WTC11 (cell line): ENCODE results near the gene RPS15. TPM values are rescaled to one million over a fixed set of nuclear protein-coding genes. Genes with fewer than 3 reads are reported as not detected.
A peak's percentile ranks its signal among the peaks of the same experiment; 100 is the strongest.

Experiments used
- ATAC-seq: fragments of 200-7000 bp; cut with Tn5 transposase; 2 replicates; pipeline ENCODE4 v1.10.0; 2021; ENCODE audit warnings: mild to moderate bottlenecking, moderate library complexity
- CTCF ChIA-PET: fragments of 300-600 bp; sonication (Branson Sonifier 250); formaldehyde crosslinking; loops from one replicate; lab custom pipeline; 2021; ENCODE audit warnings: antibody characterized with exemption; lab: Charles Lee
- POLR2A ChIA-PET: fragments of 350-600 bp; sonication (Branson Sonifier 250); formaldehyde crosslinking; loops from one replicate; lab custom pipeline; 2021; ENCODE audit warnings: antibody characterized with exemption; lab: Charles Lee
- DNase-seq: peaks from one replicate; pipeline ENCODE4 v3.0.0; 2021; ENCODE audit warnings: low spot score
- H3K27ac Mint-ChIP-seq: 2 replicates; pipeline ENCODE4 v1.8.0; 2021; ENCODE audit warnings: mixed read lengths
- H3K27me3 Mint-ChIP-seq: 2 replicates; pipeline ENCODE4 v1.8.0; 2021; ENCODE audit warnings: low read depth, mild to moderate bottlenecking, moderate library complexity, mixed read lengths
- H3K36me3 Mint-ChIP-seq: 2 replicates; pipeline ENCODE4 v1.8.0; 2021; ENCODE audit warnings: mixed read lengths
- H3K4me1 Mint-ChIP-seq: 2 replicates; pipeline ENCODE4 v1.8.0; 2022; ENCODE audit warnings: mixed read lengths
- H3K4me3 Mint-ChIP-seq: 2 replicates; pipeline ENCODE4 v1.8.0; 2021; ENCODE audit warnings: mild to moderate bottlenecking, moderate library complexity, mixed read lengths
- H3K9me3 Mint-ChIP-seq: 2 replicates; pipeline ENCODE4 v1.8.0; 2021; ENCODE audit warnings: mixed read lengths
- CREB1 ChIP-seq: sonication (generic); formaldehyde crosslinking; IDR thresholded peaks from 2 replicates; pipeline ENCODE4 v1.8.0; 2023; ENCODE audit warnings: mild to moderate bottlenecking, missing genetic modification reagents
- FOXP1 ChIP-seq: sonication (generic); formaldehyde crosslinking; IDR thresholded peaks from 2 replicates; pipeline ENCODE4 v1.8.0; 2022; ENCODE audit warnings: missing genetic modification reagents, mild to moderate bottlenecking, moderate library complexity, borderline replicate concordance
- NFYB ChIP-seq: sonication (generic); formaldehyde crosslinking; conservative IDR thresholded peaks from 2 replicates; pipeline ENCODE4 v1.8.0; 2022; ENCODE audit warnings: low read depth, missing genetic modification reagents
- NR2C2 ChIP-seq: sonication (generic); formaldehyde crosslinking; IDR thresholded peaks from 2 replicates; pipeline ENCODE4 v1.8.0; 2022; ENCODE audit warnings: mild to moderate bottlenecking, missing genetic modification reagents
- PRRX2 ChIP-seq: fragments of 250-450 bp; sonication (Bioruptor Pico); IDR thresholded peaks from 2 replicates; pipeline ENCODE4 v1.8.0; 2021; ENCODE audit warnings: mild to moderate bottlenecking
- SMAD3 ChIP-seq: sonication (generic); formaldehyde crosslinking; IDR thresholded peaks from 2 replicates; pipeline ENCODE4 v1.8.0; 2022; ENCODE audit warnings: missing genetic modification reagents, mild to moderate bottlenecking, borderline replicate concordance
- SMAD4 ChIP-seq: sonication (generic); formaldehyde crosslinking; IDR thresholded peaks from 2 replicates; pipeline ENCODE4 v1.8.0; 2022; ENCODE audit warnings: mild to moderate bottlenecking, missing genetic modification reagents
- ZMAT4 ChIP-seq: fragments of 250-450 bp; sonication (Bioruptor Pico); IDR thresholded peaks from 2 replicates; pipeline ENCODE4 v1.9.0; 2021; ENCODE audit warnings: mild to moderate bottlenecking
- ZNF121 ChIP-seq: sonication (generic); formaldehyde crosslinking; IDR thresholded peaks from 2 replicates; pipeline ENCODE4 v1.8.0; 2023; ENCODE audit warnings: missing genetic modification reagents
- ZNF138 ChIP-seq: sonication (generic); formaldehyde crosslinking; conservative IDR thresholded peaks from 2 replicates; pipeline ENCODE4 v1.8.1; 2022; ENCODE audit warnings: mild to moderate bottlenecking, moderate library complexity, missing genetic modification reagents
- ZNF281 ChIP-seq: sonication (generic); formaldehyde crosslinking; IDR thresholded peaks from 2 replicates; pipeline ENCODE4 v1.8.0; 2023; ENCODE audit warnings: mild to moderate bottlenecking, missing genetic modification reagents
- ZNF317 ChIP-seq: sonication (generic); formaldehyde crosslinking; IDR thresholded peaks from 2 replicates; pipeline ENCODE4 v1.8.1; 2023; ENCODE audit warnings: low read depth, mild to moderate bottlenecking, moderate library complexity, missing genetic modification reagents, borderline replicate concordance
- total RNA-seq: library from RNA; stranded (reverse); gene quantifications from 3 replicates; pipeline ENCODE4 v1.2.3, GENCODE V29; 2021
- TF ChIP-seq, protein P1 (sequence below): sonication (generic); formaldehyde crosslinking; IDR thresholded peaks from 2 replicates; pipeline ENCODE4 v1.8.1; 2023; ENCODE audit warnings: mild to moderate bottlenecking, moderate library complexity, missing genetic modification reagents
- TF ChIP-seq, protein P2 (sequence below): sonication (generic); formaldehyde crosslinking; IDR thresholded peaks from 2 replicates; pipeline ENCODE4 v1.8.1; 2023; ENCODE audit warnings: mild to moderate bottlenecking, missing genetic modification reagents
- TF ChIP-seq, protein P3 (sequence below): sonication (generic); formaldehyde crosslinking; IDR thresholded peaks from 2 replicates; pipeline ENCODE4 v1.8.0; 2022; ENCODE audit warnings: mild to moderate bottlenecking, missing genetic modification reagents
- TF ChIP-seq, protein P4 (sequence below): sonication (generic); formaldehyde crosslinking; IDR thresholded peaks from 2 replicates; pipeline ENCODE4 v1.8.0; 2023; ENCODE audit warnings: missing genetic modification reagents, mild to moderate bottlenecking, borderline replicate concordance

The RPS15 gene
- total RNA-seq, 1 experiment from 2014 or later = 1,932 TPM

DNA sequence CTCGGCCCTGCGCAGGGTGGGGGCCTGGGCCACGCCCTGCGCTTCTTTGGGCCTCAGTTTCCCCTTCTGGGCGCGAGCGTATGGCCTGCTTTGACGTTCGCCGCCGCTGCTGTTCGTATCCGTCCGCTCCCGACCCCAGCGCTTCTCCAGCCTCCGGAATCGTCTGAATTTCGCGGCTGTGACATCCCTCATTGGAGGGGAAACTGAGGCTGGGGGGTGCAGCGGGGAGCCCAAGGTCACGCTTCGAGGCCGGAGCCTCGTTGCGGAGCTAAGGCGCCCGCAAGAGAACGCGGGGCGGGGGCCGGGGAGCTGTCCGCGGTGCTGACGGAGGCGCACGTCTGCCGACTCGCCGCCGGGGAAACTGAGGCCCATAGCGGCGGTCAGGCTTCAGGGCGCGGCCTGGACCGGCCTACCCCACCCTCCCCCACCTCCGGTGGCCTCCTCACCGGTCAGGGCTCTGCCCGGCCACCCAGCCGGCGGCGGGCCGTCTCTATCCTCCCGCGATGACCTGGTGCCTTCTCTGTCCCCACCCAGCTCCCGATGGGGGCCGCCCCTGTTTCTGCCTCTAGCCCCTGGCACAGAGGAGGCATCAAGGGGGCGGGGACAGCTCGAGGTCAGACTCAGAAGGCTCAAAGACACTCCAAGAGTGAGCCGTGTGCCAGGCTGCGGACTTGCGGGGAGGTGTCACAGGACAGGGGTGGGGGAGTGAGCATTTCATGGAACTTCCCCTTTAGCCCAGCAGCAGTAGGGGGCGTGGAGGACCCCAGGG lies 8.7 kb downstream of the RPS15 start (continued):
- TF ChIP-seq, protein P1, sequence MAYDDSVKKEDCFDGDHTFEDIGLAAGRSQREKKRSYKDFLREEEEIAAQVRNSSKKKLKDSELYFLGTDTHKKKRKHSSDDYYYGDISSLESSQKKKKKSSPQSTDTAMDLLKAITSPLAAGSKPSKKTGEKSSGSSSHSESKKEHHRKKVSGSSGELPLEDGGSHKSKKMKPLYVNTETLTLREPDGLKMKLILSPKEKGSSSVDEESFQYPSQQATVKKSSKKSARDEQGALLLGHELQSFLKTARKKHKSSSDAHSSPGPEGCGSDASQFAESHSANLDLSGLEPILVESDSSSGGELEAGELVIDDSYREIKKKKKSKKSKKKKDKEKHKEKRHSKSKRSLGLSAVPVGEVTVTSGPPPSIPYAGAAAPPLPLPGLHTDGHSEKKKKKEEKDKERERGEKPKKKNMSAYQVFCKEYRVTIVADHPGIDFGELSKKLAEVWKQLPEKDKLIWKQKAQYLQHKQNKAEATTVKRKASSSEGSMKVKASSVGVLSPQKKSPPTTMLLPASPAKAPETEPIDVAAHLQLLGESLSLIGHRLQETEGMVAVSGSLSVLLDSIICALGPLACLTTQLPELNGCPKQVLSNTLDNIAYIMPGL (CRISPR knock-in tag) = peak; percentile 44
- TF ChIP-seq PRRX2 (CRISPR knock-in tag) (no peak), NR2C2 (CRISPR knock-in tag) (peak; percentile 49; the same call in 1 of the 2 replicates), ZNF121 (CRISPR knock-in tag) (0 out of 2 replicates have a peak, but pooled peaks have one; percentile 9), ZNF138 (CRISPR knock-in tag) (peak; percentile 75; the same call in 1 of the 2 replicates), NFYB (CRISPR knock-in tag) (no peak; the same call in 1 of the 2 replicates), SMAD4 (CRISPR knock-in tag) (peak; percentile 63; the same call in 1 of the 2 replicates), FOXP1 (peak; percentile 97), CREB1 (CRISPR knock-in tag) (0 out of 2 replicates have a peak, but pooled peaks have one; percentile 36), SMAD3 (CRISPR knock-in tag) (peak; percentile 85; the same call in 1 of the 2 replicates), ZMAT4 (CRISPR knock-in tag) (no peak)
- TF ChIP-seq, protein P2, sequence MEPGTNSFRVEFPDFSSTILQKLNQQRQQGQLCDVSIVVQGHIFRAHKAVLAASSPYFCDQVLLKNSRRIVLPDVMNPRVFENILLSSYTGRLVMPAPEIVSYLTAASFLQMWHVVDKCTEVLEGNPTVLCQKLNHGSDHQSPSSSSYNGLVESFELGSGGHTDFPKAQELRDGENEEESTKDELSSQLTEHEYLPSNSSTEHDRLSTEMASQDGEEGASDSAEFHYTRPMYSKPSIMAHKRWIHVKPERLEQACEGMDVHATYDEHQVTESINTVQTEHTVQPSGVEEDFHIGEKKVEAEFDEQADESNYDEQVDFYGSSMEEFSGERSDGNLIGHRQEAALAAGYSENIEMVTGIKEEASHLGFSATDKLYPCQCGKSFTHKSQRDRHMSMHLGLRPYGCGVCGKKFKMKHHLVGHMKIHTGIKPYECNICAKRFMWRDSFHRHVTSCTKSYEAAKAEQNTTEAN = peak; percentile 72; the same call in 1 of the 2 replicates
- TF ChIP-seq, protein P3, sequence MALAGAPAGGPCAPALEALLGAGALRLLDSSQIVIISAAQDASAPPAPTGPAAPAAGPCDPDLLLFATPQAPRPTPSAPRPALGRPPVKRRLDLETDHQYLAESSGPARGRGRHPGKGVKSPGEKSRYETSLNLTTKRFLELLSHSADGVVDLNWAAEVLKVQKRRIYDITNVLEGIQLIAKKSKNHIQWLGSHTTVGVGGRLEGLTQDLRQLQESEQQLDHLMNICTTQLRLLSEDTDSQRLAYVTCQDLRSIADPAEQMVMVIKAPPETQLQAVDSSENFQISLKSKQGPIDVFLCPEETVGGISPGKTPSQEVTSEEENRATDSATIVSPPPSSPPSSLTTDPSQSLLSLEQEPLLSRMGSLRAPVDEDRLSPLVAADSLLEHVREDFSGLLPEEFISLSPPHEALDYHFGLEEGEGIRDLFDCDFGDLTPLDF = 0 out of 2 replicates have a peak, but pooled peaks have one; percentile 48
- TF ChIP-seq, protein P4, sequence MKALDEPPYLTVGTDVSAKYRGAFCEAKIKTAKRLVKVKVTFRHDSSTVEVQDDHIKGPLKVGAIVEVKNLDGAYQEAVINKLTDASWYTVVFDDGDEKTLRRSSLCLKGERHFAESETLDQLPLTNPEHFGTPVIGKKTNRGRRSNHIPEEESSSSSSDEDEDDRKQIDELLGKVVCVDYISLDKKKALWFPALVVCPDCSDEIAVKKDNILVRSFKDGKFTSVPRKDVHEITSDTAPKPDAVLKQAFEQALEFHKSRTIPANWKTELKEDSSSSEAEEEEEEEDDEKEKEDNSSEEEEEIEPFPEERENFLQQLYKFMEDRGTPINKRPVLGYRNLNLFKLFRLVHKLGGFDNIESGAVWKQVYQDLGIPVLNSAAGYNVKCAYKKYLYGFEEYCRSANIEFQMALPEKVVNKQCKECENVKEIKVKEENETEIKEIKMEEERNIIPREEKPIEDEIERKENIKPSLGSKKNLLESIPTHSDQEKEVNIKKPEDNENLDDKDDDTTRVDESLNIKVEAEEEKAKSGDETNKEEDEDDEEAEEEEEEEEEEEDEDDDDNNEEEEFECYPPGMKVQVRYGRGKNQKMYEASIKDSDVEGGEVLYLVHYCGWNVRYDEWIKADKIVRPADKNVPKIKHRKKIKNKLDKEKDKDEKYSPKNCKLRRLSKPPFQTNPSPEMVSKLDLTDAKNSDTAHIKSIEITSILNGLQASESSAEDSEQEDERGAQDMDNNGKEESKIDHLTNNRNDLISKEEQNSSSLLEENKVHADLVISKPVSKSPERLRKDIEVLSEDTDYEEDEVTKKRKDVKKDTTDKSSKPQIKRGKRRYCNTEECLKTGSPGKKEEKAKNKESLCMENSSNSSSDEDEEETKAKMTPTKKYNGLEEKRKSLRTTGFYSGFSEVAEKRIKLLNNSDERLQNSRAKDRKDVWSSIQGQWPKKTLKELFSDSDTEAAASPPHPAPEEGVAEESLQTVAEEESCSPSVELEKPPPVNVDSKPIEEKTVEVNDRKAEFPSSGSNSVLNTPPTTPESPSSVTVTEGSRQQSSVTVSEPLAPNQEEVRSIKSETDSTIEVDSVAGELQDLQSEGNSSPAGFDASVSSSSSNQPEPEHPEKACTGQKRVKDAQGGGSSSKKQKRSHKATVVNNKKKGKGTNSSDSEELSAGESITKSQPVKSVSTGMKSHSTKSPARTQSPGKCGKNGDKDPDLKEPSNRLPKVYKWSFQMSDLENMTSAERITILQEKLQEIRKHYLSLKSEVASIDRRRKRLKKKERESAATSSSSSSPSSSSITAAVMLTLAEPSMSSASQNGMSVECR (CRISPR knock-in tag) = peak; percentile 91

DNA sequence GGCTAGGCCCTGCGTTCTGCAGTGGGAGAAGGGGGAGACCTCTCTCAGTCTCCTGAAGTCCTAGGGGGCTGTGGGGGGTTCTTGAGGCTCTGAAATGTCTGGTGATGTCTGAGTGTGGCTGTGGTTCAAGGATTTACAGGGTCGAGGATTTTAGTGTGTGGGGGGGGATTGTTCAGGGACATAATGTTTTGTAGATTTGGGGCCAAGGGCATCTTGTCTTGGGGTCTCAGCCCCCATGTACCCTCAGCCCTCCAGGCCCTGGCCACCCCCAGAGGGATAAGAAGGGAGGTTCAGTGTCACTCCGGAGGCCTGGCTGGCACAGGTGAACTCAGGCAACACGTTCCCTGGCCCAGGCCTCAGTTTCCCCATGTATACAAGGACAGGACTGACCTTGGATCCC lies 9.3 kb downstream of the RPS15 start:
- Mint-ChIP-seq H3K27ac (no peak overlapping the region), H3K9me3 (no peaks in the 10 kb centered on the region), H3K4me1 (peaks cover 8% of the 10 kb centered on the region; the same call in 1 of the 2 replicates), H3K27me3 (peaks cover 60% of the 10 kb centered on the region), H3K36me3 (peaks cover 3% of the 10 kb centered on the region), H3K4me3 (no peak overlapping the region)
- CTCF ChIA-PET = interaction anchor here (1.3 kb wide), 2 partner anchors 11 to 18 kb away, joined by 3 to 9 read pairs; no protein-coding TSS in a partner anchor
- DNase-seq = no peak
- no peak for ATAC-seq
- POLR2A ChIA-PET = no interaction called here
- TF ChIP-seq ZNF281 (CRISPR knock-in tag) = no peak
- TF ChIP-seq ZNF317 (CRISPR knock-in tag) = no peak
